GM23338 (cell line): ENCODE data around the gene C5orf34. TPM values are rescaled to one million over a fixed set of nuclear protein-coding genes. Genes with fewer than 3 reads are reported as not detected.
"Not testable (repeated sequence)": the region's sequence is repeated elsewhere in the genome, so short reads cannot be mapped to it uniquely, and the experiment has no call there.

Experiments
- ATAC-seq: fragments of 200-7000 bp; cut with Tn5 transposase; 3 replicates; pipeline ENCODE4 v1.9.1; 2020
- DNase-seq: peaks from one replicate; pipeline ENCODE4 v3.0.0-alpha.2; 2015; ENCODE audit warnings: low spot score
- H2AFZ ChIP-seq: fragments of 200-600 bp; sonication (generic); 2 replicates; pipeline ENCODE4 v1.8.0; 2016; ENCODE audit warnings: antibody characterized with exemption, mild to moderate bottlenecking, moderate library complexity
- H3F3A ChIP-seq: fragments of 200-600 bp; sonication (generic); replicated peaks from 2 replicates; pipeline ENCODE4 v1.8.0; 2017; ENCODE audit warnings: antibody characterized with exemption, mixed run types, low read depth
- H3K27ac ChIP-seq: fragments of 200-600 bp; sonication (generic); 2 replicates; pipeline ENCODE4 v1.6.1; 2016; ENCODE audit warnings: low read depth
- H3K27me3 ChIP-seq: fragments of 200-600 bp; sonication (generic); 2 replicates; pipeline ENCODE4 v1.8.0; 2016; ENCODE audit warnings: mild to moderate bottlenecking, mixed run types, moderate library complexity; ENCODE audit not compliant: insufficient read depth
- H3K36me3 ChIP-seq: fragments of 200-600 bp; sonication (generic); 2 replicates; pipeline ENCODE4 v1.8.0; 2016; ENCODE audit warnings: mild to moderate bottlenecking; ENCODE audit not compliant: insufficient read depth
- H3K4me1 ChIP-seq: fragments of 200-600 bp; sonication (generic); 2 replicates; pipeline ENCODE4 v1.8.0; 2016; ENCODE audit warnings: mild to moderate bottlenecking, moderate library complexity; ENCODE audit not compliant: insufficient read depth
- H3K4me2 ChIP-seq: fragments of 200-600 bp; sonication (generic); 2 replicates; pipeline ENCODE4 v1.7.1; 2017; ENCODE audit warnings: mixed run types
- H3K4me3 ChIP-seq: fragments of 200-600 bp; sonication (generic); 2 replicates; pipeline ENCODE4 v1.6.1; 2016; ENCODE audit warnings: mixed run types
- H3K79me2 ChIP-seq: fragments of 200-600 bp; sonication (generic); replicated peaks from 2 replicates; pipeline ENCODE4 v1.8.0; 2017; ENCODE audit warnings: mild to moderate bottlenecking; ENCODE audit not compliant: insufficient read depth
- H3K9me2 ChIP-seq: fragments of 200-600 bp; sonication (generic); 2 replicates; pipeline ENCODE4 v1.8.0; 2017; ENCODE audit not compliant: insufficient read depth
- H4K20me1 ChIP-seq: fragments of 200-600 bp; sonication (generic); replicated peaks from 2 replicates; pipeline ENCODE4 v1.8.0; 2017; ENCODE audit warnings: mild to moderate bottlenecking; ENCODE audit not compliant: insufficient read depth
- H3K27ac Mint-ChIP-seq: 2 replicates; pipeline ENCODE4 v1.8.0; 2020; ENCODE audit warnings: inconsistent platforms, mild to moderate bottlenecking, moderate library complexity, mixed read lengths
- H3K27me3 Mint-ChIP-seq: 3 replicates; pipeline ENCODE4 v1.8.0; 2022; ENCODE audit warnings: low read depth, mild to moderate bottlenecking, moderate library complexity, mixed read lengths, inconsistent platforms; ENCODE audit not compliant: insufficient read depth, poor library complexity
- H3K36me3 Mint-ChIP-seq: 3 replicates; pipeline ENCODE4 v1.8.0; 2021; ENCODE audit warnings: low read depth, mild to moderate bottlenecking, inconsistent platforms, moderate library complexity, mixed read lengths
- H3K4me1 Mint-ChIP-seq: 3 replicates; pipeline ENCODE4 v1.8.0; 2020; ENCODE audit warnings: mild to moderate bottlenecking, inconsistent platforms, mixed read lengths
- H3K4me3 Mint-ChIP-seq: 3 replicates; pipeline ENCODE4 v1.8.0; 2021; ENCODE audit warnings: moderate library complexity, mild to moderate bottlenecking, inconsistent platforms, mixed read lengths
- H3K9me3 Mint-ChIP-seq: 3 replicates; pipeline ENCODE4 v1.8.0; 2020; ENCODE audit warnings: moderate library complexity, mild to moderate bottlenecking, inconsistent platforms, mixed read lengths
- CREB1 ChIP-seq: fragments of 250-450 bp; sonication (Bioruptor Pico); IDR thresholded peaks from 2 replicates; pipeline ENCODE4 v1.5.0; 2020; ENCODE audit warnings: low read depth, mild to moderate bottlenecking, moderate library complexity
- CTCF ChIP-seq, 2 experiments: fragments of 200-600 bp in 1 of 2; sonication (generic) in 1 of 2; conservative IDR thresholded peaks; 2 replicates each; pipeline versions ENCODE4 v1.5.1 to v1.6.1; 2016 to 2017; ENCODE audit warnings: antibody characterized with exemption in 2 of 2, low read depth in 2 of 2, mild to moderate bottlenecking in 2 of 2, moderate library complexity in 1 of 2
- ETS1 ChIP-seq: IDR thresholded peaks from 2 replicates; pipeline ENCODE4 v1.6.1; 2016; ENCODE audit warnings: antibody characterized with exemption
- JUNB ChIP-seq: IDR thresholded peaks from one replicate; pipeline ENCODE4 v1.6.1; 2016; ENCODE audit warnings: antibody characterized with exemption; ENCODE audit not compliant: unreplicated experiment
- NANOG ChIP-seq: IDR thresholded peaks from 2 replicates; pipeline ENCODE4 v1.6.1; 2016; ENCODE audit warnings: antibody characterized with exemption, borderline replicate concordance
- polyA plus RNA-seq: library from polyadenylated mRNA; unstranded; fragments of >200 nt; fragmentation: Nextera tagmentation; extraction: Ambion mirVana; gene quantifications from 2 replicates; pipeline ENCODE4 v1.2.1, GENCODE V29; 2016
- total RNA-seq: library from RNA; depleted of rRNA; stranded (reverse); fragments of >200 nt; shearing (Covaris generic); gene quantifications from 2 replicates; pipeline ENCODE4 v1.2.3, GENCODE V29; 2014
- TF ChIP-seq, protein P1 (sequence below): IDR thresholded peaks from one replicate; pipeline ENCODE4 v1.6.1; 2018; ENCODE audit warnings: antibody characterized with exemption; ENCODE audit not compliant: unreplicated experiment

C5orf34 gene
- total and polyA plus RNA-seq, 2 experiments from 2014 or later: 12.2 to 15.3 TPM

- Mint-ChIP-seq H3K27me3 (peaks cover 11% of the 10 kb centered on the region), H3K27ac (peak within 1 kb of the TSS; percentile 98), H3K36me3 (peaks cover 7% of the 10 kb centered on the region), H3K4me1 (peaks cover 12% of the 10 kb centered on the region), H3K9me3 (no peaks in the 10 kb centered on the region), H3K4me3 (peak within 1 kb of the TSS; percentile 92)
- H3K36me3 ChIP-seq: peaks cover 25% of the 10 kb centered on the region
- TF ChIP-seq NANOG: no peak
- TF ChIP-seq CTCF (conservative IDR thresholded peaks at IDR 0.05; ENCODE audit: low read depth in 2 of 2): peak; percentile 34 to 57
- TF ChIP-seq CREB1: peak; percentile 21; the same call in 1 of the 2 replicates
- TF ChIP-seq ETS1: no peak
- TF ChIP-seq, protein P1, sequence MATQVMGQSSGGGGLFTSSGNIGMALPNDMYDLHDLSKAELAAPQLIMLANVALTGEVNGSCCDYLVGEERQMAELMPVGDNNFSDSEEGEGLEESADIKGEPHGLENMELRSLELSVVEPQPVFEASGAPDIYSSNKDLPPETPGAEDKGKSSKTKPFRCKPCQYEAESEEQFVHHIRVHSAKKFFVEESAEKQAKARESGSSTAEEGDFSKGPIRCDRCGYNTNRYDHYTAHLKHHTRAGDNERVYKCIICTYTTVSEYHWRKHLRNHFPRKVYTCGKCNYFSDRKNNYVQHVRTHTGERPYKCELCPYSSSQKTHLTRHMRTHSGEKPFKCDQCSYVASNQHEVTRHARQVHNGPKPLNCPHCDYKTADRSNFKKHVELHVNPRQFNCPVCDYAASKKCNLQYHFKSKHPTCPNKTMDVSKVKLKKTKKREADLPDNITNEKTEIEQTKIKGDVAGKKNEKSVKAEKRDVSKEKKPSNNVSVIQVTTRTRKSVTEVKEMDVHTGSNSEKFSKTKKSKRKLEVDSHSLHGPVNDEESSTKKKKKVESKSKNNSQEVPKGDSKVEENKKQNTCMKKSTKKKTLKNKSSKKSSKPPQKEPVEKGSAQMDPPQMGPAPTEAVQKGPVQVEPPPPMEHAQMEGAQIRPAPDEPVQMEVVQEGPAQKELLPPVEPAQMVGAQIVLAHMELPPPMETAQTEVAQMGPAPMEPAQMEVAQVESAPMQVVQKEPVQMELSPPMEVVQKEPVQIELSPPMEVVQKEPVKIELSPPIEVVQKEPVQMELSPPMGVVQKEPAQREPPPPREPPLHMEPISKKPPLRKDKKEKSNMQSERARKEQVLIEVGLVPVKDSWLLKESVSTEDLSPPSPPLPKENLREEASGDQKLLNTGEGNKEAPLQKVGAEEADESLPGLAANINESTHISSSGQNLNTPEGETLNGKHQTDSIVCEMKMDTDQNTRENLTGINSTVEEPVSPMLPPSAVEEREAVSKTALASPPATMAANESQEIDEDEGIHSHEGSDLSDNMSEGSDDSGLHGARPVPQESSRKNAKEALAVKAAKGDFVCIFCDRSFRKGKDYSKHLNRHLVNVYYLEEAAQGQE: peak; percentile 13
- no peak for TF ChIP-seq JUNB
- H2AFZ ChIP-seq: peak within 1 kb of the TSS; percentile 88
- H3K79me2 ChIP-seq: peaks cover 43% of the 10 kb centered on the region
- H3K9me2 ChIP-seq: no peaks in the 10 kb centered on the region
- ATAC-seq (peak; percentile 71), DNase-seq (peak; percentile 87)
- H4K20me1 ChIP-seq: peaks cover 12% of the 10 kb centered on the region; the same call in 1 of the 2 replicates
- H3K4me3 ChIP-seq: peak within 1 kb of the TSS; percentile 81
- peak within 1 kb of the TSS; percentile 88 for H3K4me2 ChIP-seq
- H3F3A ChIP-seq: no peaks in the 10 kb centered on the region
- peaks cover 27% of the 10 kb centered on the region for H3K4me1 ChIP-seq
- peak within 1 kb of the TSS; percentile 87 for H3K27ac ChIP-seq
- no peaks in the 10 kb centered on the region for H3K27me3 ChIP-seq
Measured at GRCh38 chr5:43556857-43557542, 42.1 kb upstream of the C5orf34 start, which contains the start of gene PAIP1. TSS of gene PAIP1 (minus strand) at chr5:43557077. CDS start at chr5:43556846, 231 bp downstream.

DNA sequence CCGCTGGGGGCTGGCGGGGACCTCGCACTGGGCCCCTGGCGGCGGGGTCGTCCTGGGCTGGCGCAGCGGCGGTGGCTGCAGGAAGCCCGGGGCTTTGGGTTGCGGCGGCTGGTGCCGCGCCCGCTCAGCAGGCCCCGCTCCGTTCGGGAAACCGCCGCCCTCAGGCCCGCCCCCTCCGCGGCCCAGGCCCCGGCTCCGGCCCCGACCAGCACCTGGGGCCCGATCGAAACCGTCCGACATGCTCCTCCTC lies 41.6 kb upstream of the C5orf34 start:
- Histone ChIP-seq H3K4me1 (peaks cover 27% of the 10 kb centered on the region), H3K4me3 (peak overlapping the region; percentile 81), H4K20me1 (peaks cover 13% of the 10 kb centered on the region), H3K4me2 (peak overlapping the region; percentile 88; the same call in 1 of the 2 replicates), H3K36me3 (peaks cover 28% of the 10 kb centered on the region), H3K79me2 (peaks cover 48% of the 10 kb centered on the region), H3K27ac (peak overlapping the region; percentile 87)
- not testable (repeated sequence) for H2AFZ ChIP-seq, H3K27ac Mint-ChIP-seq, H3K9me2 ChIP-seq, H3K27me3 ChIP-seq, H3K36me3 Mint-ChIP-seq, H3F3A ChIP-seq, H3K9me3 Mint-ChIP-seq, DNase-seq
- Mint-ChIP-seq H3K4me1 (peaks cover 12% of the 10 kb centered on the region), H3K27me3 (peaks cover 11% of the 10 kb centered on the region), H3K4me3 (peak overlapping the region; percentile 92; the same call in 2 of the 3 replicates)
- ATAC-seq: peak; percentile 82; the same call in 2 of the 3 replicates
